IMR-90 (cell line): Measurements from ENCODE around the gene PPP2R5A. TPM values are rescaled to one million over a fixed set of nuclear protein-coding genes. Genes with fewer than 3 reads are reported as not detected.
"Not testable (repeated sequence)": the region's sequence is repeated elsewhere in the genome, so short reads cannot be mapped to it uniquely, and the experiment has no call there.

Experiments used
- ATAC-seq: fragments of 200-7000 bp; cut with Tn5 transposase; 2 replicates; pipeline ENCODE4 v1.9.1; 2020; ENCODE audit warnings: low read depth, mild to moderate bottlenecking, moderate library complexity
- BruUV-seq: library from RNA; stranded (reverse); fragments of 400-500 nt; replicated peaks from 2 replicates; lab custom pipeline; 2021; lab: Mats Ljungman, UMichigan
- CTCF ChIA-PET: fragments of 300-600 bp; formaldehyde crosslinking; extraction: SDS; loops from one replicate; lab custom pipeline; 2021; ENCODE audit warnings: antibody characterized with exemption; lab: Yijun Ruan, JAX
- POLR2A ChIA-PET: fragments of 300-600 bp; sonication (Branson Sonifier 250); formaldehyde crosslinking; loops from one replicate; lab custom pipeline; 2022; ENCODE audit warnings: antibody characterized with exemption; ENCODE audit not compliant: unreplicated experiment; lab: Charles Lee
- DNase-seq: peaks from one replicate; pipeline ENCODE4 v3.0.0; 2013
- H2AFZ ChIP-seq: replicated peaks from 2 replicates; pipeline ENCODE3; 2013; ENCODE audit warnings: low read length, mild to moderate bottlenecking; ENCODE audit not compliant: poor library complexity
- H2AK5ac ChIP-seq: 2 replicates; pipeline ENCODE4 v1.6.1; 2013; ENCODE audit warnings: low read depth, low read length, inconsistent platforms
- H2AK9ac ChIP-seq: replicated peaks from 2 replicates; pipeline ENCODE3; 2013; ENCODE audit warnings: mild to moderate bottlenecking, low read depth, low read length, moderate library complexity; ENCODE audit not compliant: poor library complexity
- H2BK120ac ChIP-seq: 2 replicates; pipeline ENCODE4 v1.6.1; 2013; ENCODE audit warnings: low read depth, low read length, inconsistent platforms
- H2BK15ac ChIP-seq: 3 replicates; pipeline ENCODE4 v1.6.1; 2013; ENCODE audit warnings: low read depth, low read length, inconsistent platforms
- H2BK20ac ChIP-seq: 2 replicates; pipeline ENCODE4 v1.6.1; 2013; ENCODE audit warnings: low read depth, mild to moderate bottlenecking, inconsistent platforms, low read length, moderate library complexity
- H2BK5ac ChIP-seq: 2 replicates; pipeline ENCODE4 v1.6.1; 2013; ENCODE audit warnings: mild to moderate bottlenecking, low read depth, low read length, inconsistent platforms; ENCODE audit not compliant: poor library complexity, severe bottlenecking
- H3K14ac ChIP-seq: replicated peaks from 2 replicates; pipeline ENCODE4 v1.6.1; 2013; ENCODE audit warnings: low read depth, low read length, inconsistent platforms
- H3K18ac ChIP-seq: 2 replicates; pipeline ENCODE4 v1.6.1; 2013; ENCODE audit warnings: low read depth, low read length, control low read depth
- H3K23ac ChIP-seq: 2 replicates; pipeline ENCODE4 v1.6.1; 2013; ENCODE audit warnings: low read depth, low read length, inconsistent platforms
- H3K27ac ChIP-seq: 2 replicates; pipeline ENCODE4 v1.5.1; 2013; ENCODE audit warnings: mild to moderate bottlenecking, control low read depth, low read length; ENCODE audit not compliant: insufficient read depth
- H3K27me3 ChIP-seq: 2 replicates; pipeline ENCODE4 v1.6.1; 2013; ENCODE audit warnings: low read length; ENCODE audit not compliant: control insufficient read depth, insufficient read depth
- H3K36me3 ChIP-seq: 2 replicates; pipeline ENCODE4 v1.6.1; 2013; ENCODE audit warnings: low read length, mixed read lengths; ENCODE audit not compliant: control insufficient read depth, insufficient read depth
- H3K4ac ChIP-seq: 2 replicates; pipeline ENCODE4 v1.6.1; 2013; ENCODE audit warnings: low read depth, low read length, inconsistent platforms
- H3K4me1 ChIP-seq: 2 replicates; pipeline ENCODE4 v1.6.1; 2013; ENCODE audit warnings: low read length, mixed read lengths; ENCODE audit not compliant: control insufficient read depth, insufficient read depth
- H3K4me2 ChIP-seq: 2 replicates; pipeline ENCODE4 v1.6.1; 2013; ENCODE audit warnings: low read depth, mild to moderate bottlenecking, control low read depth, low read length, moderate library complexity
- H3K4me3 ChIP-seq: 2 replicates; pipeline ENCODE4 v1.5.1; 2013; ENCODE audit warnings: low read depth, mild to moderate bottlenecking, control low read depth, low read length, moderate library complexity; ENCODE audit not compliant: insufficient read depth
- H3K56ac ChIP-seq: 2 replicates; pipeline ENCODE4 v1.6.1; 2013; ENCODE audit warnings: low read length, inconsistent platforms; ENCODE audit not compliant: insufficient read depth; ENCODE audit errors: extremely low read depth
- H3K79me1 ChIP-seq, 2 experiments: 2 replicates each; pipeline ENCODE4 v1.6.1; 2013; ENCODE audit warnings: low read length in 2 of 2, inconsistent platforms in 1 of 2, low read depth in 1 of 2
- H3K9ac ChIP-seq: 2 replicates; pipeline ENCODE4 v1.6.1; 2013; ENCODE audit warnings: low read depth, low read length, control low read depth
- H3K9me1 ChIP-seq: 2 replicates; pipeline ENCODE4 v1.6.1; 2013; ENCODE audit warnings: low read length, inconsistent platforms; ENCODE audit not compliant: insufficient read depth
- H3K9me3 ChIP-seq: 2 replicates; pipeline ENCODE4 v1.6.1; 2013; ENCODE audit warnings: low read length; ENCODE audit not compliant: control insufficient read depth, insufficient read depth
- H4K20me1 ChIP-seq: 2 replicates; pipeline ENCODE4 v1.6.1; 2013; ENCODE audit warnings: low read length, inconsistent platforms; ENCODE audit not compliant: insufficient read depth
- H4K5ac ChIP-seq: 2 replicates; pipeline ENCODE4 v1.6.1; 2013; ENCODE audit warnings: mild to moderate bottlenecking, low read depth, low read length, control low read depth
- H4K8ac ChIP-seq, 2 experiments: 2 replicates each; pipeline ENCODE4 v1.6.1; 2013; ENCODE audit warnings: low read depth in 2 of 2, low read length in 2 of 2, control low read depth in 1 of 2, inconsistent platforms in 1 of 2
- H4K91ac ChIP-seq: 2 replicates; pipeline ENCODE4 v1.6.1; 2013; ENCODE audit warnings: low read depth, low read length, inconsistent platforms; ENCODE audit not compliant: insufficient read depth
- BHLHE40 ChIP-seq: fragments of 150-350 bp; IDR thresholded peaks from 2 replicates; pipeline ENCODE4 v1.6.1; 2016; ENCODE audit warnings: mild to moderate bottlenecking, low read depth, low read length
- MAZ ChIP-seq: IDR thresholded peaks from 2 replicates; pipeline ENCODE4 v1.6.1; 2012; ENCODE audit warnings: low read depth, mild to moderate bottlenecking, low read length, improper control_type of control experiment, moderate library complexity, borderline replicate concordance
- MXI1 ChIP-seq: IDR thresholded peaks from 2 replicates; pipeline ENCODE4 v1.6.1; 2012; ENCODE audit warnings: low read depth, mild to moderate bottlenecking, low read length, moderate library complexity, borderline replicate concordance
- NFE2L2 ChIP-seq: fragments of 150-350 bp; IDR thresholded peaks from 2 replicates; pipeline ENCODE4 v1.6.1; 2016; ENCODE audit warnings: low read depth, mild to moderate bottlenecking, low read length
- SMC3 ChIP-seq: fragments of 150-350 bp; IDR thresholded peaks from 2 replicates; pipeline ENCODE4 v1.6.1; 2016; ENCODE audit warnings: low read depth, mild to moderate bottlenecking, antibody characterized with exemption, low read length, moderate library complexity
- WGBS, 2 experiments: methylation state at CpG; one replicate each; pipeline versions ENCODE4 v1.1.5 to v1.1.7; 2013; ENCODE audit warnings: missing lambda C conversion rate in 2 of 2; ENCODE audit not compliant: insufficient read length in 1 of 2; ENCODE audit errors: extremely low coverage in 2 of 2; 5-methylcytosine and 5-hydroxymethylcytosine counted together
- dilution Hi-C: fragments of 300-500 bp; cut with HindIII; formaldehyde crosslinking; loops from one replicate; pipeline ENCODE4 v1.14.3; 2018; ENCODE audit warnings: low sequenced_read_pairs; ENCODE audit not compliant: unreplicated experiment
- in situ Hi-C: fragments of 300-500 bp; cut with MboI; formaldehyde crosslinking; loops from 3 replicates; pipeline ENCODE4 v1.14.3; 2019; ENCODE audit warnings: low sequenced_read_pairs, inconsistent platforms, mixed read lengths
- intact Hi-C: fragments of 100-400 bp; cut with micrococcal nuclease; formaldehyde crosslinking; loops from 2 replicates; pipeline ENCODE4 v1.10.0; 2022
- polyA plus RNA-seq, 3 experiments: library from polyadenylated mRNA; depleted of rRNA; stranded (reverse); fragments of >200 nt; gene quantifications; 2 replicates each; pipeline ENCODE4 v1.2.3, GENCODE V29; 2012; ENCODE audit warnings: low replicate concordance in 1 of 3
- total RNA-seq: library from RNA; depleted of rRNA; stranded (reverse); fragments of >200 nt; gene quantifications from 2 replicates; pipeline ENCODE4 v1.2.3, GENCODE V29; 2012

PPP2R5A gene
- total and polyA plus RNA-seq, 2 of the 4 experiments (the other 2 are of a cell fraction), result 8.4 to 12.6 TPM

DNA sequence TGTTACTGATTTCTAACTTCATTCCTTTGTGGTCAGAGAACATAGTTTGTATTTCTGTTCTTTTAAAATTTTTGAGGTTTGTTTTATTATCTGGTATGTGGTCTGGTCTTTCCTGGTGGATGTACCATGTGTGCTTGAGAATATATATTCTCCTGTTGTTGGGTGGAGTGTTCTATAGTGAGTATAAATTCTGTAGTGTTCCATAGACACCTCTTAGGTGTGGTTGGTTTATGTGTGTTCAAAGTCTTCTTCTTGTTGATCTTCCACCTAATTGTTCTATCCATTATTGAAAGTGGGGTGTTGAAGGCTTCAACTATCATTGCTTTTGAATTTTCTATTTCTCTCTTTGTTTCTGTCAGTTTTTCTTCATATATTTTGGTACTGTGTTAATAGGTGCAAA, 20.1 kb downstream of the PPP2R5A start:
- CTCF ChIA-PET, result no interaction called here
- Histone ChIP-seq H3K27ac (no peak overlapping the region), H3K27me3 (no peaks in the 10 kb centered on the region), H2BK15ac (no peak overlapping the region), H3K56ac (no peak overlapping the region), H2AK9ac (no peak overlapping the region), H4K5ac (no peak overlapping the region), H2BK5ac (no peak overlapping the region), H4K20me1 (peaks cover 11% of the 10 kb centered on the region; the same call in 1 of the 2 replicates), H3K14ac (no peak overlapping the region), H3K4me2 (no peak overlapping the region), H3K23ac (no peak overlapping the region), H3K79me1 (peaks cover 16 to 37% of the 10 kb centered on the region in 2 experiments), H3K9me3 (no peaks in the 10 kb centered on the region), H3K36me3 (0 out of 2 replicates have a peak, but pooled peaks cover 5% of the 10 kb centered on the region), H3K4ac (no peak overlapping the region), H3K18ac (no peak overlapping the region), H3K9me1 (no peaks in the 10 kb centered on the region), H2BK120ac (no peak overlapping the region), H4K8ac (no peak overlapping the region), H2BK20ac (no peak overlapping the region), H2AK5ac (no peak overlapping the region), H4K91ac (no peak overlapping the region), H3K4me1 (0 out of 2 replicates have a peak, but pooled peaks cover 2% of the 10 kb centered on the region), H3K9ac (no peak overlapping the region), H3K4me3 (no peak overlapping the region), H2AFZ (no peak overlapping the region)
- DNase-seq (no peak), ATAC-seq (no peak)
- intact Hi-C loops (no loop called here), dilution Hi-C loops (no loop called here), in situ Hi-C loops (no loop called here)
- no TSS peak for BruUV-seq
- TF ChIP-seq NFE2L2 (no peak), SMC3 (no peak), MXI1 (no peak), BHLHE40 (no peak), MAZ (no peak)
- POLR2A ChIA-PET, result no interaction called here

DNA sequence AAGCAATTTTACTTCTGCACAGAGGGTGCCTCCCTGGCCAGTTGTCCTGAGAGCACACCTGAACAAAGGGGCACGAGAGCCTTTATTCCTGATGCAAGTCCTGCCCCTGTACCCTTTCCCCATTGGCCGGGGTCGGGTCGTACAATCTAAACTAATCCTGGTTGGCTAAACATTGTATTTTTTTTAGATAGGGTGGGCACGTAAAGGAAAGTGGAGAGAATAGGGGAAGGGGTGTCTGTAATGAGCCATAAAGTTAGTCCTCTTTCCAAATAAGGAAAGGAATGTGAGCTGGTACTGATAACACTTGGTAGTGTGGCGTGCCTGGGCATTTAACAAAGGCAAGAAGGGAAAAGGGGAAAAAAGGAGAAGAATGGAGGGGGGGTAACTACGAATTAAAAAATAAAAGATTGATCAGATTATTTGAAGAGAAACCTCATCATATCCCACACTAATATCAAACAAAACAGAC, 20.8 kb downstream of the PPP2R5A start:
- dilution Hi-C loops, result not testable (repeated sequence)

More for the DNA sequence above, 20.8 kb downstream of the PPP2R5A start:
- H3K79me1 ChIP-seq, result peaks cover 19 to 41% of the 10 kb centered on the region in 2 experiments
- H4K5ac ChIP-seq, H2AFZ ChIP-seq, H3K4ac ChIP-seq, H3K36me3 ChIP-seq, H4K8ac ChIP-seq, H3K56ac ChIP-seq, BruUV-seq, H3K23ac ChIP-seq, in situ Hi-C loops, H3K9ac ChIP-seq, H3K4me1 ChIP-seq, H3K14ac ChIP-seq, intact Hi-C loops, H2AK9ac ChIP-seq, H3K9me3 ChIP-seq, H4K20me1 ChIP-seq, H2AK5ac ChIP-seq, H3K4me2 ChIP-seq, H3K4me3 ChIP-seq, H2BK15ac ChIP-seq, H3K18ac ChIP-seq, H2BK5ac ChIP-seq, CTCF ChIA-PET, H3K27me3 ChIP-seq, H3K9me1 ChIP-seq, H3K27ac ChIP-seq, H2BK20ac ChIP-seq, H2BK120ac ChIP-seq, ATAC-seq, POLR2A ChIA-PET, H4K91ac ChIP-seq, DNase-seq: not testable (repeated sequence)
- no CpG with 5 or more reads among the region's 7 CpGs for WGBS, 2 experiments
